Upper lobe of left lung (tissue), 6 donors: Measurements from ENCODE around the gene SLC25A17. TPM values are rescaled to one million over a fixed set of nuclear protein-coding genes. Genes with fewer than 3 reads are reported as not detected.
"Not testable (repeated sequence)": the region's sequence is repeated elsewhere in the genome, so short reads cannot be mapped to it uniquely, and the experiment has no call there.

ENCODE experiments used
- ATAC-seq, 2 donors: fragments of 200-7000 bp; cut with Tn5 transposase; one replicate each; pipeline ENCODE4 v1.9.1; 2022; ENCODE audit warnings: mild to moderate bottlenecking in 2 of 2, moderate library complexity in 2 of 2; ENCODE audit not compliant: low FRiP score in 2 of 2
- DNase-seq, 2 donors: peaks; one replicate each; pipeline ENCODE4 v3.0.0-alpha.2; 2019 to 2020
- H3K27ac ChIP-seq, 4 donors: fragments of 200-600 bp; sonication (generic); one replicate each; pipeline ENCODE4 v1.5.1; 2016 to 2019
- H3K27me3 ChIP-seq, 4 donors: fragments of 200-600 bp; sonication (generic); one replicate each; pipeline ENCODE4 v1.5.1; 2017 to 2019
- H3K36me3 ChIP-seq, 4 donors: fragments of 200-600 bp; sonication (generic); one replicate each; pipeline ENCODE4 v1.5.1; 2016 to 2019
- H3K4me1 ChIP-seq, 4 donors: fragments of 200-600 bp; sonication (generic); one replicate each; pipeline ENCODE4 v1.5.1; 2018 to 2019
- H3K4me3 ChIP-seq, 4 donors: fragments of 200-600 bp; sonication (generic); one replicate each; pipeline ENCODE4 v1.5.1; 2017 to 2019; ENCODE audit warnings: mild to moderate bottlenecking in 2 of 4, moderate library complexity in 1 of 4
- H3K9me3 ChIP-seq, 4 donors: fragments of 200-600 bp; sonication (generic); one replicate each; pipeline ENCODE4 v1.5.1; 2018 to 2019
- CTCF ChIP-seq, 6 experiments: fragments of 450-650 bp in 4 of 6; fragments of 200-600 bp in 2 of 6; sonication (generic) in 2 of 6; IDR thresholded peaks; one replicate each; pipeline ENCODE4 v1.5.1; 2016 to 2019; ENCODE audit warnings: antibody characterized with exemption in 6 of 6
- EP300 ChIP-seq, 4 donors: sonication (generic); formaldehyde crosslinking; IDR thresholded peaks; one replicate each; pipeline ENCODE4 v1.5.1; 2017; ENCODE audit warnings: antibody characterized with exemption in 4 of 4, control low read depth in 2 of 4
- POLR2A ChIP-seq, 4 donors: fragments of 450-650 bp; IDR thresholded peaks; one replicate each; pipeline ENCODE4 v1.5.1; 2016 to 2017; ENCODE audit warnings: antibody characterized with exemption in 4 of 4, mild to moderate bottlenecking in 2 of 4
- POLR2AphosphoS5 ChIP-seq, 2 donors: sonication (generic); formaldehyde crosslinking; IDR thresholded peaks; one replicate each; pipeline ENCODE4 v1.5.1; 2017; ENCODE audit warnings: antibody characterized with exemption in 2 of 2
- WGBS, 2 donors: methylation state at CpG; one replicate each; pipeline ENCODE4 v1.1.5; 2017 to 2018; 5-methylcytosine and 5-hydroxymethylcytosine counted together
- total RNA-seq, 6 donors: library from RNA; depleted of rRNA in 4 of 6; stranded (reverse); fragments of >200 nt in 4 of 6; gene quantifications; one replicate each; pipeline versions ENCODE4 v1.1.0 to v1.2.1, GENCODE V29; 2016 to 2021
- donor health status: DM: no; HTN: no; CAD: no; lungs with moderate emphysema.
- donor health status: DM: no; HTN: yes; CAD: no; lungs with severe emphysema.

The SLC25A17 gene
- total RNA-seq, 6 donors from 2014 or later, result 7.3 to 21.0 (median 14.3) TPM

- ATAC-seq, result no peak
- no peak for DNase-seq
- no peaks in the 10 kb centered on the region for H3K27me3 ChIP-seq
- peaks cover 2 to 17% (median 9%) of the 10 kb centered on the region in 4 donors for H3K36me3 ChIP-seq
- no peak for TF ChIP-seq EP300 (IDR thresholded peaks at IDR 0.05)
- TF ChIP-seq CTCF (IDR thresholded peaks at IDR 0.05), result no peak
- TF ChIP-seq POLR2A (IDR thresholded peaks at IDR 0.05), result no peak
- TF ChIP-seq POLR2AphosphoS5 (IDR thresholded peaks at IDR 0.05), result no peak
- H3K4me3 ChIP-seq, result no peak overlapping the region
- WGBS, 2 donors, result 52 to 56% methylated on average over 3 of the region's 3 CpGs
- H3K9me3 ChIP-seq, result no peaks in the 10 kb centered on the region
- H3K27ac ChIP-seq, result peak overlapping the region in 1 of 4 donors; percentile 10
- peaks cover 35 to 47% (median 44%) of the 10 kb centered on the region in 4 donors for H3K4me1 ChIP-seq
Observed at GRCh38 chr22:40853961-40854360, 34.8 kb upstream of the SLC25A17 start.

- Histone ChIP-seq H3K27me3 (no peaks in the 10 kb centered on the region), H3K36me3 (peaks cover 6 to 23% (median 13%) of the 10 kb centered on the region in 4 donors), H3K4me1 (peaks cover 29 to 41% (median 39%) of the 10 kb centered on the region in 4 donors), H3K9me3 (no peaks in the 10 kb centered on the region), H3K27ac (no peak overlapping the region), H3K4me3 (no peak overlapping the region)
- ATAC-seq (no peak), DNase-seq (no peak)
- 50 to 75% methylated on average over 1 of the region's 1 CpG for WGBS, 2 donors
- TF ChIP-seq EP300 (IDR thresholded peaks at IDR 0.05) (no peak), POLR2A (IDR thresholded peaks at IDR 0.05) (no peak), CTCF (IDR thresholded peaks at IDR 0.05) (no peak), POLR2AphosphoS5 (IDR thresholded peaks at IDR 0.05) (no peak)
Observed at GRCh38 chr22:40853333-40853732, 34.2 kb upstream of the SLC25A17 start.

- peaks cover 26 to 98% (median 65%) of the 10 kb centered on the region in 4 donors for H3K36me3 ChIP-seq
- H3K4me1 ChIP-seq, ATAC-seq, H3K27ac ChIP-seq, H3K27me3 ChIP-seq, H3K4me3 ChIP-seq, DNase-seq, H3K9me3 ChIP-seq: not testable (repeated sequence)
- 93 to 94% methylated on average over 11 of the region's 11 CpGs for WGBS, 2 donors
Observed at GRCh38 chr22:40845816-40846215, 26.7 kb upstream of the SLC25A17 start.

- Histone ChIP-seq H3K27ac (no peak overlapping the region), H3K36me3 (peaks cover 26 to 100% (median 72%) of the 10 kb centered on the region in 4 donors), H3K9me3 (no peaks in the 10 kb centered on the region), H3K27me3 (no peaks in the 10 kb centered on the region), H3K4me3 (no peak overlapping the region), H3K4me1 (no peaks in the 10 kb centered on the region)
- 94 to 97% methylated on average over 3 of the region's 3 CpGs for WGBS, 2 donors
- DNase-seq, result no peak
- no peak for ATAC-seq
- no peak for TF ChIP-seq CTCF (IDR thresholded peaks at IDR 0.05)
- TF ChIP-seq POLR2A (IDR thresholded peaks at IDR 0.05), result no peak
- TF ChIP-seq EP300 (IDR thresholded peaks at IDR 0.05), result no peak
- no peak for TF ChIP-seq POLR2AphosphoS5 (IDR thresholded peaks at IDR 0.05)
Observed at GRCh38 chr22:40844951-40845350, 25.8 kb upstream of the SLC25A17 start.

- WGBS, 2 donors, result 90 to 95% methylated on average over 3 of the region's 3 CpGs
- Histone ChIP-seq H3K27ac (no peak overlapping the region), H3K4me1 (no peaks in the 10 kb centered on the region), H3K9me3 (no peaks in the 10 kb centered on the region), H3K27me3 (no peaks in the 10 kb centered on the region), H3K4me3 (no peak overlapping the region), H3K36me3 (peaks cover 19 to 99% (median 69%) of the 10 kb centered on the region in 4 donors)
- DNase-seq (no peak), ATAC-seq (no peak)
- TF ChIP-seq POLR2A (IDR thresholded peaks at IDR 0.05) (no peak), POLR2AphosphoS5 (IDR thresholded peaks at IDR 0.05) (no peak), CTCF (IDR thresholded peaks at IDR 0.05) (no peak)
Observed at GRCh38 chr22:40838486-40838885, 19.3 kb upstream of the SLC25A17 start.
